Osteocyte (in vitro differentiated cells): ENCODE measurements around the gene MEIS1. TPM values are rescaled to one million over a fixed set of nuclear protein-coding genes. Genes with fewer than 3 reads are reported as not detected.

Experiments used
- DNase-seq: peaks from one replicate; pipeline ENCODE4 v3.0.0; 2021; ENCODE audit warnings: mixed read lengths; ENCODE audit not compliant: unreplicated experiment; ENCODE audit errors: extremely low spot score
- H3K27ac Mint-ChIP-seq: one replicate; pipeline ENCODE4 v1.8.0; 2021; ENCODE audit warnings: mild to moderate bottlenecking, mixed read lengths; ENCODE audit not compliant: unreplicated experiment
- H3K27me3 Mint-ChIP-seq: one replicate; pipeline ENCODE4 v1.8.0; 2021; ENCODE audit warnings: mixed read lengths; ENCODE audit not compliant: unreplicated experiment
- H3K36me3 Mint-ChIP-seq: one replicate; pipeline ENCODE4 v1.8.0; 2021; ENCODE audit warnings: mixed read lengths; ENCODE audit not compliant: unreplicated experiment
- H3K4me1 Mint-ChIP-seq: one replicate; pipeline ENCODE4 v1.8.0; 2021; ENCODE audit warnings: mixed read lengths; ENCODE audit not compliant: unreplicated experiment
- H3K4me3 Mint-ChIP-seq: one replicate; pipeline ENCODE4 v1.8.0; 2021; ENCODE audit warnings: mild to moderate bottlenecking, moderate library complexity, mixed read lengths; ENCODE audit not compliant: unreplicated experiment
- H3K9me3 Mint-ChIP-seq: one replicate; pipeline ENCODE4 v1.8.0; 2021; ENCODE audit warnings: mixed read lengths; ENCODE audit not compliant: unreplicated experiment
- total RNA-seq: library from RNA; stranded (reverse); gene quantifications from 2 replicates; pipeline ENCODE4 v1.2.1, GENCODE V29; 2021
- TF ChIP-seq, protein P1 (sequence below): fragments of 200-600 bp; sonication (generic); IDR thresholded peaks from 2 replicates; pipeline ENCODE4 v1.5.0; 2021; ENCODE audit warnings: antibody characterized with exemption, mild to moderate bottlenecking, moderate library complexity

The MEIS1 gene
- total RNA-seq, 1 donor from 2014 or later, result 0.86 TPM

DNA sequence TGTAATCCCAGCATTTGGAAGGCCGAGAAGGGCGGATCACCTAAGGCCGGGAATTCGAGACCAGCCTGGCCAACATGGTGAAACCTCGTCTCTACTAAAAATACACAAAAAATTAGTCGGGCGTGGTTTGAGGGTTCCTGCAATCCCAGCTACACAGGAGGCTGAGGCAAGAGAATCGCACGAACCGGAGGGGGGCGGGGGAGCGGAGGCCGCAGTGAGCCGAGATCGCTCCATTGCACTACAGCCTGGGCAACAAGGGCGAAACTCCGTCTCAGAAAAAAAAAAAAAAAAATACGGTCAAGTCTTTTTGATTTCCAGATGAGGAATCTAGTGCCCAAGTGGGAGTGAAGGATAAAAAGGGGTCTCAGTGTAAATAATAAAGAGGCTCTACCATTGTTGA is 16.5 kb upstream of the MEIS1 start:
- no peak overlapping the region for H3K27ac Mint-ChIP-seq
- DNase-seq, result no peak
- H3K9me3 Mint-ChIP-seq, result no peaks in the 10 kb centered on the region
- no peak overlapping the region for H3K4me3 Mint-ChIP-seq
- peaks cover 27% of the 10 kb centered on the region for H3K27me3 Mint-ChIP-seq
- TF ChIP-seq, protein P1, sequence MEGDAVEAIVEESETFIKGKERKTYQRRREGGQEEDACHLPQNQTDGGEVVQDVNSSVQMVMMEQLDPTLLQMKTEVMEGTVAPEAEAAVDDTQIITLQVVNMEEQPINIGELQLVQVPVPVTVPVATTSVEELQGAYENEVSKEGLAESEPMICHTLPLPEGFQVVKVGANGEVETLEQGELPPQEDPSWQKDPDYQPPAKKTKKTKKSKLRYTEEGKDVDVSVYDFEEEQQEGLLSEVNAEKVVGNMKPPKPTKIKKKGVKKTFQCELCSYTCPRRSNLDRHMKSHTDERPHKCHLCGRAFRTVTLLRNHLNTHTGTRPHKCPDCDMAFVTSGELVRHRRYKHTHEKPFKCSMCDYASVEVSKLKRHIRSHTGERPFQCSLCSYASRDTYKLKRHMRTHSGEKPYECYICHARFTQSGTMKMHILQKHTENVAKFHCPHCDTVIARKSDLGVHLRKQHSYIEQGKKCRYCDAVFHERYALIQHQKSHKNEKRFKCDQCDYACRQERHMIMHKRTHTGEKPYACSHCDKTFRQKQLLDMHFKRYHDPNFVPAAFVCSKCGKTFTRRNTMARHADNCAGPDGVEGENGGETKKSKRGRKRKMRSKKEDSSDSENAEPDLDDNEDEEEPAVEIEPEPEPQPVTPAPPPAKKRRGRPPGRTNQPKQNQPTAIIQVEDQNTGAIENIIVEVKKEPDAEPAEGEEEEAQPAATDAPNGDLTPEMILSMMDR, result no peak
- H3K4me1 Mint-ChIP-seq, result no peaks in the 10 kb centered on the region
- H3K36me3 Mint-ChIP-seq, result no peaks in the 10 kb centered on the region

DNA sequence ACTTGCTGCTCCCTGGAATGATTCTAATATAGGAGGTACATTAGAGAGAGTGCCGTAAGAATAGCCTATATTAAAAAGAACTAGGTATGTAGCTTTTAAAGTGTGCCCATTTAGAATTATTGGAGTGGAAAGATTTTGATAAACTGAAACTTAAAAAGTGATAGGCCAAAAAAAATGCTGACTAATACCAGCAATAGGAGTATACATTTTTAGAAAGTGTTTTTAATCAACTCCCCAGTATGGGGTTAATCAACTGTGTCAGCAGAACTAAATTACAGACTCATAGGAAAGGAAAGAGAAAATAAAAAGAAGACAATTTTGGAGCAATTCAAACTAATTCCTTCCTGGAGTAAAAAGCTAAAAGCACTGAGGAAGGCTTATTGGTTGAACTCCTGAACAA is 13.3 kb upstream of the MEIS1 start:
- Mint-ChIP-seq H3K4me1 (peaks cover 6% of the 10 kb centered on the region), H3K9me3 (no peaks in the 10 kb centered on the region), H3K27ac (no peak overlapping the region), H3K27me3 (peaks cover 57% of the 10 kb centered on the region), H3K36me3 (no peaks in the 10 kb centered on the region), H3K4me3 (no peak overlapping the region)
- TF ChIP-seq, protein P1, result no peak
- DNase-seq, result no peak

DNA sequence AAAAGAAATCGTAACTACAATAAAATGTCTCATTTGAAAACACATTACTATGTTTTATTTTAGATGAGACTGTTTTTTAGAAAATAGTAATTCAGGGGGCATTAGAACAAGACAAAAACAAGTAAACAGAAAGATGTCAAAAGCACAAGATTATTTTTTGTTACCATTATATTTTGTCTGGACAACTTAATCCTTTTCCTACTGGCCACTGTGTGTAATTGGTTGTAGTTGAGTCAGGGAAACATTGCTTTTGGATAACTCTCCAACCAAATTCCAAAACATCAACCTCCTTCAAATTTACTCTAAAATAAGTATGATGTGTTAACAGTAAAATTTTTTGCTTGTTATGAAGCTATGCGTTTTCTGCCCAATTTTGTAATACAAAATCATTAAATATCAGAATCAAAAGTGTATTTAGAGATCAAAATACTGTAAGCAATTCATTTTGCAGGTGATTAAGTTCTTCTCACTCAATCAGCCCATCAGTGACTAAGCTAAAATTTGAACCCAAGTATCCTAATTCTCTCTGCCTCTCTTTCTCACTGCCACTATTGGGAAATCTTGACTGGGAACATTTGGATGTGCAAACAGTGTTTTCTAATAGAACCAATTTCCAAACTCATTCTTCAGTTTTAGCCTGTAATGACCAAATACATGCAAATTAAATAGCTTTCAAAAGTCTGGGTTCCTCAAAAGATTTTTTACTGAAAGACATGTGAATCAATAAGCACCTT is 11.4 kb upstream of the MEIS1 start:
- Mint-ChIP-seq H3K4me1 (peaks cover 9% of the 10 kb centered on the region), H3K4me3 (no peak overlapping the region), H3K9me3 (no peaks in the 10 kb centered on the region), H3K27ac (no peak overlapping the region), H3K36me3 (no peaks in the 10 kb centered on the region), H3K27me3 (peaks cover 77% of the 10 kb centered on the region)
- TF ChIP-seq, protein P1, result no peak
- DNase-seq, result no peak

DNA sequence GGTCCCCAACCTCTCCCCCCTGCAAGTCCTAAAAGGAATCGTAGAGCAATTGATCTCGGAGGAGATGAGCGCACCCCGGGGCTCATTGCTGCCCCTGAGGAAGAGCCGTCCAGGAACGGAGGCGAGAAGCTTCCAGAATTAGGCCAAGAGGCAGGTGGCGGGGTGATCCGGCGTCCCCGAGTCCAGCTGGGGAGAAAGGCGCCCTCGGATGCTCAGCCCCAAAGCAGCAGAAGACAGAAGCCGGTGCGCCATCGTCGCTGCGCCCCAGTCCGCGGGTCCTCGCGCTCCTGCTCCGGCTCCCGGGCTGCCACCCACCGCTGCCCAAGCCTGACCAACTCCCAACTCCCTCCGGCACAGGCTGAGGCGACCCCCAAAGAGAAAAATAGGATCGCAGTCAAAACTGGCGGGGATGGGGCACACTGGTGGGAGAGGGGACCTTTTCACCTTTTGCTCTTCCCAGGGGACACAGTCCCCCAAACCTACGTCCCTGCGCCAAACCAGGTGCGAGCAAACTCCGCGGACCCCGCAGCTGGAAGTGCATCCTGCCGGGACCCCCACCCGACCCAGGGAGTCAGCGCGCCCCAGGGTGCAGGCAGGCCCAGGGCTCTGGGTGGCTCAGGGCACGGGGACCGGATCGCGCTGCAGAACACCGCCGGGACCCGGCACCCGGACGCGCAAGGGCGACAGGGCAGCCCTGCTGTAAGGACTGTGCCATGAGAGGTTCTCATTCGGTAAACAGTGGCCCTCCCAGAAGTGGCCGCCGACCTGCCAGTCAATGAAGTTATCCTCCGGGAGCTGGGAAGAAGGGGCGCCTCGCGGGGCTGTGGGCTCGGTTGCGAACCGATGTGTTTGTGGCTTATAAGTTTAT is 8.4 kb upstream of the MEIS1 start:
- Mint-ChIP-seq H3K36me3 (no peaks in the 10 kb centered on the region), H3K4me1 (peaks cover 9% of the 10 kb centered on the region), H3K4me3 (no peak overlapping the region), H3K9me3 (no peaks in the 10 kb centered on the region), H3K27me3 (peaks cover 90% of the 10 kb centered on the region), H3K27ac (no peak overlapping the region)
- TF ChIP-seq, protein P1, result no peak
- no peak for DNase-seq

DNA sequence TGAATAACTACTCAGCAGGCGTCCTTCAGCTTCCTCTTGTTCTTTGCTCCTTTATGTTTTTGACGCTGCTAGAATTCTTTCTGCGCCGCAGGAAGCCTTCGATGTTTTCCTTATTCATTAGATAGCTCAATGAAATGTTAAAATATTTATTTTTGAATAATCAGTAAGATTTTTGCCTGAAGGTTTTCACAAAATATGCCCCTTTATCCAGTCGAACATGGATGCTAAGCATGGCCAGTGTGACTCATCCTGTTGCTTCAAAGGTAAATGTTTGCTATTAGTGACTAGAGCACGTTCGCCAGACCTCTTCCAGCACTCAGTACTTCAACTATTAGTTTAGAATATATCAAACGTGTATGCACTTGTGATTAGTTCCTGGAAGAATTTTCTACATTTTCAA is 7.6 kb upstream of the MEIS1 start:
- Mint-ChIP-seq H3K9me3 (no peaks in the 10 kb centered on the region), H3K36me3 (no peaks in the 10 kb centered on the region), H3K27me3 (peaks cover 88% of the 10 kb centered on the region), H3K27ac (no peak overlapping the region), H3K4me1 (peaks cover 9% of the 10 kb centered on the region), H3K4me3 (no peak overlapping the region)
- TF ChIP-seq, protein P1, result no peak
- DNase-seq, result no peak
